ENCODE measurements around the gene S100A13. TPM values are rescaled to one million over a fixed set of nuclear protein-coding genes. Genes with fewer than 3 reads are reported as not detected.
A peak's percentile ranks its signal among the peaks of the same experiment; 100 is the strongest.
"Not testable (repeated sequence)": the region's sequence is repeated elsewhere in the genome, so short reads cannot be mapped to it uniquely, and the experiment has no call there.

Gene S100A13
- total RNA-seq, 1 donor from 2014 or later = 89.7 TPM

DNA sequence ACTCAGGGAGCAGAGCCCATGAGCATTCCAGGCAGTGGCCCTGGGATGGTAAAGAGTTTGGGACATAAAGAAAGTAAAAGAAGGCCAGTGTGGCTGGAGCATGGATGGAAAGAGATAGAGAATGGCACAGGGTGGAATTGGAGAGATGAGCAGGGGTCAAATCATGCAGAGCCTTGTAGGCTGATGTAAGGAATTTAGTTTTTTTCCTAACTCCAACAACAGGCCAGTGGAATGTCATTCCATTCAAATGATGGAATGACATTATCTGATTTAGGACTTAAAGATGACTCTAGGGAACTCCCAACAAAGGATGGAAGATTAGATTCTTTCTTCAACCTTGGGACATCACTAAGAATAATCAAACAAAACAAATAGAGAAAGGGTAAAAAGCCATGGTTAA is 48.8 kb downstream of the S100A13 start:
- no peak overlapping the region for H3K4me3 ChIP-seq
- no peaks in the 10 kb centered on the region for H3K4me1 ChIP-seq
- no peaks in the 10 kb centered on the region for H3K36me3 ChIP-seq
- intact Hi-C loops (cut with DNase I) = no loop called here
- TF ChIP-seq, protein P1, sequence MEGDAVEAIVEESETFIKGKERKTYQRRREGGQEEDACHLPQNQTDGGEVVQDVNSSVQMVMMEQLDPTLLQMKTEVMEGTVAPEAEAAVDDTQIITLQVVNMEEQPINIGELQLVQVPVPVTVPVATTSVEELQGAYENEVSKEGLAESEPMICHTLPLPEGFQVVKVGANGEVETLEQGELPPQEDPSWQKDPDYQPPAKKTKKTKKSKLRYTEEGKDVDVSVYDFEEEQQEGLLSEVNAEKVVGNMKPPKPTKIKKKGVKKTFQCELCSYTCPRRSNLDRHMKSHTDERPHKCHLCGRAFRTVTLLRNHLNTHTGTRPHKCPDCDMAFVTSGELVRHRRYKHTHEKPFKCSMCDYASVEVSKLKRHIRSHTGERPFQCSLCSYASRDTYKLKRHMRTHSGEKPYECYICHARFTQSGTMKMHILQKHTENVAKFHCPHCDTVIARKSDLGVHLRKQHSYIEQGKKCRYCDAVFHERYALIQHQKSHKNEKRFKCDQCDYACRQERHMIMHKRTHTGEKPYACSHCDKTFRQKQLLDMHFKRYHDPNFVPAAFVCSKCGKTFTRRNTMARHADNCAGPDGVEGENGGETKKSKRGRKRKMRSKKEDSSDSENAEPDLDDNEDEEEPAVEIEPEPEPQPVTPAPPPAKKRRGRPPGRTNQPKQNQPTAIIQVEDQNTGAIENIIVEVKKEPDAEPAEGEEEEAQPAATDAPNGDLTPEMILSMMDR (IDR thresholded peaks at IDR 0.05) = no peak
- DNase-seq (ENCODE audit: low spot score in 2 of 2) = no peak
- no peak overlapping the region for H3K27ac ChIP-seq
- H3K9me3 ChIP-seq = no peaks in the 10 kb centered on the region
- H3K27me3 ChIP-seq = no peaks in the 10 kb centered on the region

DNA sequence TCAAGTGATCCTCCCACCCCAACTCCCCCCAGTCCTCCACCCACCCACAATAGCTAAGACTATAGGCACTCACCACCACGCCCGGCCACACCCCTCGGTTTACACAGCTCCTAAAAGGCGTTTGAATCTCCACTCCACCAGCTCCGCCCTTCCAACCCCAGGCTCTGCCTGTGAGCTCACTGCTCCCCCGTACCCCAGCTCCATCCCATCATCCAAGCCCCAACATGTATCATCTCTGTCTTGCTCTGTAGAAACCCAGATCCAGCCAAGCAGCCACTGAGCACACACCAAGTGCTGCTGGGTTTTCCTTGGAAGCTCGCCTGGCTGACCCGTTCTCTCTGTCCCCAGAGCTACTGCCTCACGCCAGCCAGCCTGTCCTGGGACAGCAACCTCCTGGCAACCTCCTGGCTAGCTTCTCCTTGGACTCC is 49.7 kb downstream of the S100A13 start:
- TF ChIP-seq, protein P1 (IDR thresholded peaks at IDR 0.05) = no peak
- H3K9me3 ChIP-seq = no peaks in the 10 kb centered on the region
- H3K4me3 ChIP-seq = no peak overlapping the region
- DNase-seq (ENCODE audit: low spot score in 2 of 2) = no peak
- H3K27me3 ChIP-seq = no peaks in the 10 kb centered on the region
- intact Hi-C loops (cut with DNase I) = no loop called here
- H3K27ac ChIP-seq = no peak overlapping the region
- no peaks in the 10 kb centered on the region for H3K36me3 ChIP-seq
- peaks cover 0 to 5% of the 10 kb centered on the region in 2 donors for H3K4me1 ChIP-seq

DNA sequence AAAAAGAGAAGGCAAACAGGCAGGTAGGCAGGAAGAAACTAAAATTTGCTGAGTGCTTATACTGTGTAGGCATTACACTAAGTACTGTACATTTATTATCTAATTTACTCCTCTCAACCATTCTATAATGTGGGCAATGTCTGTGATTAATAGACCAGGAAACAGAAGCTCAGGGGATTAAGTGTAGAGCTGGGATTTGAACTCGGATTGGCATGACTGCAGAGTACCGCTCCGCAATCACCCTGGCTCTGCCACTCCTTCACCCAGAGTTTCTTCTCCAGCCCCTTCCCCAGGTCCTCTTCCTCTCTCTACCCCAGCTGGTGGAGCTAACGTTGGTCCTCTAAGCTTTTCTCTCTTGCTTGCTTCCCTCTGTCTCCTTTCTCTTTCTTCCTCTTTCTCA is 50.2 kb downstream of the S100A13 start:
- DNase-seq (ENCODE audit: low spot score in 2 of 2) = no peak
- Histone ChIP-seq H3K9me3 (no peaks in the 10 kb centered on the region), H3K36me3 (no peaks in the 10 kb centered on the region), H3K27ac (no peak overlapping the region), H3K27me3 (no peaks in the 10 kb centered on the region), H3K4me3 (no peak overlapping the region), H3K4me1 (peaks cover 0 to 7% of the 10 kb centered on the region in 2 donors)
- intact Hi-C loops (cut with DNase I) = no loop called here
- TF ChIP-seq, protein P1 (IDR thresholded peaks at IDR 0.05) = no peak

DNA sequence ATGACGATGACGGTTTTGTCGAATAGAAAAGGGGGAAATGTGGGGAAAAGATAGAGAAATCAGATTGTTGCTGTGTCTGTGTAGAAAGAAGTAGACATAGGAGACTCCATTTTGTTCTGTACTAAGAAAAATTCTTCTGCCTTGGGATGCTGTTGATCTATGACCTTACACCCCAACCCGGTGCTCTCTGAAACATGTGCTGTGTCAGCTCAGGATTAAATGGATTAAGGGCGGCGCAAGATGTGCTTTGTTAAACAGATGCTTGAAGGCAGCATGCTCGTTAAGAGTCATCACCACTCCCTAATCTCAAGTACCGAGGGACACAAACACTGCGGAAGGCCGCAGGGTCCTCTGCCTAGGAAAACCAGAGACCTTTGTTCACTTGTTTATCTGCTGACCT is 51.8 kb downstream of the S100A13 start:
- DNase-seq (ENCODE audit: low spot score in 2 of 2); H3K9me3 ChIP-seq: not testable (repeated sequence)

DNA sequence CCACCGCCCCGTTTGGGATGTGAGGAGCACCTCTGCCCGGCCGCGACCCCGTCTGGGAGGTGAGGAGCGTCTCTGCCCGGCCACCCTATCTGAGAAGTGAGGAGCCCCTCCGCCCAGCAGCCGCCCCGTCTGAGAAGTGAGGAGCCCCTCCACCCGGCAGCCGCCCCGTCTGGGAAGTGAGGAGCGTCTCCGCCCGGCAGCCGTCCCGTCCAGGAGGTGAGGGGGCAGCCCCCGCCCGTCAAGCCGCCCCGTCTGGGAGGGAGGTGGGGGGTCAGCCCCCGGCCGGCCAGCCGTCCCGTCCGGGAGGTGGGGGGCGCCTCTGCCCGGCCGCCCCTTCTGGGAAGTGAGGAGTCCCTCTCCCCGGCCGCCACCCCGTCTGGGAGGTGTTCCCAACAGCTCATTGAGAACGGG is 52.2 kb downstream of the S100A13 start:
- H3K9me3 ChIP-seq; H3K4me3 ChIP-seq; intact Hi-C loops (cut with DNase I); H3K36me3 ChIP-seq; H3K27ac ChIP-seq; DNase-seq (ENCODE audit: low spot score in 2 of 2); H3K4me1 ChIP-seq; H3K27me3 ChIP-seq: not testable (repeated sequence)

More for the DNA sequence above, 51.8 kb downstream of the S100A13 start:
- H3K4me1 ChIP-seq; H3K36me3 ChIP-seq; H3K27me3 ChIP-seq; intact Hi-C loops (cut with DNase I); H3K27ac ChIP-seq; H3K4me3 ChIP-seq: not testable (repeated sequence)

DNA sequence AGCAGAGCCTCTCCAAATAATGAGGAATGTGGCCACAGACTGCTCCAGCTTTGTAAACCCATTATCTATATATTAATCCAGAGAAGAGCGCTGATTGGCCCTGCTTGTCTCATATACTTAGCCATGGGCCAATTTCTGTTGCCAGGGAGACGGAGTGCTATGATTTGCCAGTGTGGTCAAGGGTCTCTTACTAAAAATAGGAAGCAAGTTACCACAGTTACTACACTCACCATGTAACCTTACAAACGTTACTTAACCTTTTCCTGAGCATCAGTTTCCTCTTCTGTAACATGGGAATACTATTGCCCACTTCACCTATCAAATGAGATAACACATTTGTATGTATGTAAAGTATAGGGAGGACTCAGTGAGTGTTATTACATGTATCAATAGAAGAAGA is 54.0 kb downstream of the S100A13 start:
- Histone ChIP-seq H3K27ac (peak overlapping the region; percentile 70 to 82), H3K27me3 (no peaks in the 10 kb centered on the region), H3K4me3 (no peak overlapping the region), H3K4me1 (peaks cover 0 to 9% of the 10 kb centered on the region in 2 donors), H3K9me3 (no peaks in the 10 kb centered on the region), H3K36me3 (no peaks in the 10 kb centered on the region)
- TF ChIP-seq, protein P1 (IDR thresholded peaks at IDR 0.05) = no peak
- DNase-seq (ENCODE audit: low spot score in 2 of 2) = no peak
- intact Hi-C loops (cut with DNase I) = loop anchor here (2.0 to 5.0 kb wide), 4 partner anchors 43 to 413 kb away; partner anchors contain the start of genes RAB13 and S100A14

DNA sequence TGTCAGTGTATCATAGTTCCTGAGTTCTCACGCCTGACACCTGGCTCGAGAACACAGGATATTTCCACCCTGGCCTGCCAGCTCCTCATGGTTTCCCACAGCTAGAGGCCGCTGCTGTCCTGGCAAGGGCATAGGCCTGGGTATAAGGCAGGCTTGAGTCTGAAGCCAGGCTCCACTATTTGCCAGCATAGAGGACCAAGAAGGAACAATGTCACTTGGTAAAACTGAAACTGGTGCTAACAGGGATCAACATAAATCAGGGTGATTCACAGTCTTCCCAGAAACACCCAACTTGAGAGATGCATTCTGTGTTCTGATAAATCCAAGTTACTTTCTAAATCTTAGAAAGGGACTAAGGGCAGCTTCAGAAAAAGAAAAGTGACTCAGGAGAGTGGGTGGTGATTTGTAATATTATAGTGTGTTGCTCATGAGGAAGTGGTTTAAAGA is 54.7 kb downstream of the S100A13 start:
- H3K27me3 ChIP-seq = no peaks in the 10 kb centered on the region
- peak overlapping the region; percentile 70 to 82 for H3K27ac ChIP-seq
- no peak overlapping the region for H3K4me3 ChIP-seq
- DNase-seq (ENCODE audit: low spot score in 2 of 2) = peak in 1 of 2 donors; percentile 93
- H3K36me3 ChIP-seq = no peaks in the 10 kb centered on the region
- no peaks in the 10 kb centered on the region for H3K9me3 ChIP-seq
- intact Hi-C loops (cut with DNase I) = loop anchor here (2.0 to 5.0 kb wide), 4 partner anchors 44 to 414 kb away; partner anchors contain the start of genes RAB13 and S100A14
- peaks cover 4 to 17% of the 10 kb centered on the region in 2 donors for H3K4me1 ChIP-seq
- TF ChIP-seq, protein P1 (IDR thresholded peaks at IDR 0.05) = peak; percentile 85 to 92 (median 90)

Measured in ascending aorta (tissue), 2 donors.